Activated CD8-positive, alpha-beta memory T cell treated with anti-CD3 and anti-CD28 coated beads, Interleukin-2, amount 50 U/mL, for 24 hours (primary cell): ENCODE measurements around the gene ANAPC16.
"Not testable (repeated sequence)": the region's sequence is repeated elsewhere in the genome, so short reads cannot be mapped to it uniquely, and the experiment has no call there.

Experiments used
- DNase-seq: peaks from one replicate; pipeline ENCODE4 v3.0.0-alpha.2; 2020; ENCODE audit errors: extremely low read depth

ANAPC16 gene

GRCh38 chr10:72243822-72244437 lies 28.1 kb downstream of the ANAPC16 start:
- DNase-seq: no peak

- DNase-seq: no peak
Measured at GRCh38 chr10:72244573-72245038, 28.8 kb downstream of the ANAPC16 start.

- DNase-seq: no peak
Measured at GRCh38 chr10:72245949-72246525, 30.2 kb downstream of the ANAPC16 start.

- no peak for DNase-seq
Measured at GRCh38 chr10:72248468-72249151, 32.8 kb downstream of the ANAPC16 start.

GRCh38 chr10:72249176-72249862 lies 33.5 kb downstream of the ANAPC16 start:
- DNase-seq: not testable (repeated sequence)

- no peak for DNase-seq
Measured at GRCh38 chr10:72250666-72251065, 34.9 kb downstream of the ANAPC16 start.

- DNase-seq: no peak
Measured at GRCh38 chr10:72251635-72252034, 35.8 kb downstream of the ANAPC16 start.

- DNase-seq: no peak
Measured at GRCh38 chr10:72252972-72253371, 37.2 kb downstream of the ANAPC16 start.

- no peak for DNase-seq
Measured at GRCh38 chr10:72253578-72253977, 37.8 kb downstream of the ANAPC16 start.

GRCh38 chr10:72254813-72255568 lies 39.2 kb downstream of the ANAPC16 start:
- DNase-seq: no peak

GRCh38 chr10:72255977-72256729 lies 40.3 kb downstream of the ANAPC16 start:
- DNase-seq: no peak

GRCh38 chr10:72257051-72257892 lies 41.5 kb downstream of the ANAPC16 start:
- DNase-seq: no peak

- DNase-seq: no peak
Measured at GRCh38 chr10:72258617-72259016, 42.8 kb downstream of the ANAPC16 start.

GRCh38 chr10:72259491-72260238 lies 43.9 kb downstream of the ANAPC16 start:
- DNase-seq: no peak

GRCh38 chr10:72260239-72260975 lies 44.6 kb downstream of the ANAPC16 start:
- DNase-seq: peak; percentile 78

GRCh38 chr10:72260976-72261783 lies 45.4 kb downstream of the ANAPC16 start:
- no peak for DNase-seq

- DNase-seq: no peak
Measured at GRCh38 chr10:72261784-72262404, 46.1 kb downstream of the ANAPC16 start.
